ENCODE data around the gene HOXA6.

DNA sequence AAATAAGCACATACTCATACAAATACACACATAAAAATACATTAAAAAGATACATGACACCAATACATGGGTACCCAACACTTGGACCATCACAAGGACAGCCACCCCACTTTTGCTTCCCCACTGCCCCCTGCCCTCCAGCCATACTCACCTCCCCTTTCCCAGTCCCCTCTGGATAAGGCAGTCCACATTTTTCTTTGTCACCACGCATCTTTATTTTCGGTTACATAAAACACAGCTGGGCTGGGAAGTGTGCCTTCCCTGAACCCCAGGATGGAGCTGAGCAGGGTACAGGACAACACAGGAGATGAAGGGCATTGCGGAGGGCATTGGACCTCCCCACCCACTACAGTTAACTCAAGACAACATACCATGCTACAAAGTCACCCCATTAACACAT lies 6.0 kb upstream of the HOXA6 start:
- no peak for TF ChIP-seq CHD2 (IDR thresholded peaks at IDR 0.05; ENCODE audit: low read length, partially characterized antibody)
- TF ChIP-seq, protein P1, sequence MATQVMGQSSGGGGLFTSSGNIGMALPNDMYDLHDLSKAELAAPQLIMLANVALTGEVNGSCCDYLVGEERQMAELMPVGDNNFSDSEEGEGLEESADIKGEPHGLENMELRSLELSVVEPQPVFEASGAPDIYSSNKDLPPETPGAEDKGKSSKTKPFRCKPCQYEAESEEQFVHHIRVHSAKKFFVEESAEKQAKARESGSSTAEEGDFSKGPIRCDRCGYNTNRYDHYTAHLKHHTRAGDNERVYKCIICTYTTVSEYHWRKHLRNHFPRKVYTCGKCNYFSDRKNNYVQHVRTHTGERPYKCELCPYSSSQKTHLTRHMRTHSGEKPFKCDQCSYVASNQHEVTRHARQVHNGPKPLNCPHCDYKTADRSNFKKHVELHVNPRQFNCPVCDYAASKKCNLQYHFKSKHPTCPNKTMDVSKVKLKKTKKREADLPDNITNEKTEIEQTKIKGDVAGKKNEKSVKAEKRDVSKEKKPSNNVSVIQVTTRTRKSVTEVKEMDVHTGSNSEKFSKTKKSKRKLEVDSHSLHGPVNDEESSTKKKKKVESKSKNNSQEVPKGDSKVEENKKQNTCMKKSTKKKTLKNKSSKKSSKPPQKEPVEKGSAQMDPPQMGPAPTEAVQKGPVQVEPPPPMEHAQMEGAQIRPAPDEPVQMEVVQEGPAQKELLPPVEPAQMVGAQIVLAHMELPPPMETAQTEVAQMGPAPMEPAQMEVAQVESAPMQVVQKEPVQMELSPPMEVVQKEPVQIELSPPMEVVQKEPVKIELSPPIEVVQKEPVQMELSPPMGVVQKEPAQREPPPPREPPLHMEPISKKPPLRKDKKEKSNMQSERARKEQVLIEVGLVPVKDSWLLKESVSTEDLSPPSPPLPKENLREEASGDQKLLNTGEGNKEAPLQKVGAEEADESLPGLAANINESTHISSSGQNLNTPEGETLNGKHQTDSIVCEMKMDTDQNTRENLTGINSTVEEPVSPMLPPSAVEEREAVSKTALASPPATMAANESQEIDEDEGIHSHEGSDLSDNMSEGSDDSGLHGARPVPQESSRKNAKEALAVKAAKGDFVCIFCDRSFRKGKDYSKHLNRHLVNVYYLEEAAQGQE (IDR thresholded peaks at IDR 0.05), result no peak
- TF ChIP-seq, protein P2, sequence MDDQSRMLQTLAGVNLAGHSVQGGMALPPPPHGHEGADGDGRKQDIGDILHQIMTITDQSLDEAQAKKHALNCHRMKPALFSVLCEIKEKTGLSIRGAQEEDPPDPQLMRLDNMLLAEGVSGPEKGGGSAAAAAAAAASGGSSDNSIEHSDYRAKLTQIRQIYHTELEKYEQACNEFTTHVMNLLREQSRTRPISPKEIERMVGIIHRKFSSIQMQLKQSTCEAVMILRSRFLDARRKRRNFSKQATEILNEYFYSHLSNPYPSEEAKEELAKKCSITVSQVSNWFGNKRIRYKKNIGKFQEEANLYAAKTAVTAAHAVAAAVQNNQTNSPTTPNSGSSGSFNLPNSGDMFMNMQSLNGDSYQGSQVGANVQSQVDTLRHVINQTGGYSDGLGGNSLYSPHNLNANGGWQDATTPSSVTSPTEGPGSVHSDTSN (IDR thresholded peaks at IDR 0.05), result no peak
- no peak for TF ChIP-seq PHF8 (IDR thresholded peaks at IDR 0.05; ENCODE audit: borderline replicate concordance, low read depth)
- TF ChIP-seq POLR2A (IDR thresholded peaks at IDR 0.05; ENCODE audit: low read length), result no peak
- TF ChIP-seq EP300 (IDR thresholded peaks at IDR 0.05), result no peak
- TF ChIP-seq CBX2 (IDR thresholded peaks at IDR 0.05; ENCODE audit: borderline replicate concordance, low read depth), result no peak
- TF ChIP-seq, protein P3, sequence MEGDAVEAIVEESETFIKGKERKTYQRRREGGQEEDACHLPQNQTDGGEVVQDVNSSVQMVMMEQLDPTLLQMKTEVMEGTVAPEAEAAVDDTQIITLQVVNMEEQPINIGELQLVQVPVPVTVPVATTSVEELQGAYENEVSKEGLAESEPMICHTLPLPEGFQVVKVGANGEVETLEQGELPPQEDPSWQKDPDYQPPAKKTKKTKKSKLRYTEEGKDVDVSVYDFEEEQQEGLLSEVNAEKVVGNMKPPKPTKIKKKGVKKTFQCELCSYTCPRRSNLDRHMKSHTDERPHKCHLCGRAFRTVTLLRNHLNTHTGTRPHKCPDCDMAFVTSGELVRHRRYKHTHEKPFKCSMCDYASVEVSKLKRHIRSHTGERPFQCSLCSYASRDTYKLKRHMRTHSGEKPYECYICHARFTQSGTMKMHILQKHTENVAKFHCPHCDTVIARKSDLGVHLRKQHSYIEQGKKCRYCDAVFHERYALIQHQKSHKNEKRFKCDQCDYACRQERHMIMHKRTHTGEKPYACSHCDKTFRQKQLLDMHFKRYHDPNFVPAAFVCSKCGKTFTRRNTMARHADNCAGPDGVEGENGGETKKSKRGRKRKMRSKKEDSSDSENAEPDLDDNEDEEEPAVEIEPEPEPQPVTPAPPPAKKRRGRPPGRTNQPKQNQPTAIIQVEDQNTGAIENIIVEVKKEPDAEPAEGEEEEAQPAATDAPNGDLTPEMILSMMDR (IDR thresholded peaks at IDR 0.05), result no peak
- no peak for TF ChIP-seq RCOR1 (IDR thresholded peaks at IDR 0.05; ENCODE audit: low read depth, low read length)
- TF ChIP-seq MAFK (IDR thresholded peaks at IDR 0.05; ENCODE audit: partially characterized antibody), result no peak
- no peak for TF ChIP-seq CEBPB (IDR thresholded peaks at IDR 0.05)
- TF ChIP-seq JUN (IDR thresholded peaks at IDR 0.05), result no peak
